MCF 10A (cell line): Measurements from ENCODE around the gene LZTFL1. TPM values are rescaled to one million over a fixed set of nuclear protein-coding genes. Genes with fewer than 3 reads are reported as not detected.

ENCODE experiments used
- Bru-seq: library from RNA; stranded (reverse); fragments of 400-500 nt; gene quantifications from one replicate; lab custom pipeline; 2021; lab: Mats Ljungman, UMichigan
- BruChase-seq, 2 experiments: library from RNA; stranded (reverse); fragments of 400-500 nt; gene quantifications; one replicate each; lab custom pipeline; 2021; lab: Mats Ljungman, UMichigan
- BruUV-seq: library from RNA; stranded (reverse); fragments of 400-500 nt; replicated peaks from 2 replicates; lab custom pipeline; 2021; lab: Mats Ljungman, UMichigan
- CTCF ChIA-PET: fragments of 300-600 bp; sonication (Branson Sonifier 250); formaldehyde crosslinking; extraction: SDS; loops from one replicate; lab custom pipeline; 2021; ENCODE audit warnings: antibody characterized with exemption, inconsistent platforms; lab: Yijun Ruan, JAX
- POLR2A ChIA-PET: fragments of 300-600, 350-650 bp; sonication (Branson Sonifier 250); formaldehyde crosslinking; extraction: SDS; loops from one replicate; lab custom pipeline; 2020; ENCODE audit warnings: antibody characterized with exemption, inconsistent platforms; lab: Yijun Ruan, JAX
- DNase-seq: peaks from one replicate; pipeline ENCODE4 v3.0.0-alpha.2; 2018; ENCODE audit not compliant: unreplicated experiment
- H3K27ac Mint-ChIP-seq: one replicate; pipeline ENCODE4 v1.8.0; 2022; ENCODE audit warnings: mild to moderate bottlenecking, low read depth, mixed read lengths; ENCODE audit not compliant: unreplicated experiment
- H3K27me3 Mint-ChIP-seq: one replicate; pipeline ENCODE4 v1.8.0; 2022; ENCODE audit warnings: mixed read lengths; ENCODE audit not compliant: insufficient read depth, unreplicated experiment
- H3K36me3 Mint-ChIP-seq: one replicate; pipeline ENCODE4 v1.8.0; 2022; ENCODE audit warnings: mild to moderate bottlenecking, moderate library complexity, mixed read lengths; ENCODE audit not compliant: insufficient read depth, unreplicated experiment
- H3K4me1 Mint-ChIP-seq: one replicate; pipeline ENCODE4 v1.8.0; 2022; ENCODE audit warnings: mixed read lengths; ENCODE audit not compliant: insufficient read depth, unreplicated experiment
- H3K4me3 Mint-ChIP-seq: one replicate; pipeline ENCODE4 v1.8.0; 2022; ENCODE audit warnings: mild to moderate bottlenecking, moderate library complexity, mixed read lengths; ENCODE audit not compliant: unreplicated experiment
- H3K9me3 Mint-ChIP-seq: one replicate; pipeline ENCODE4 v1.8.0; 2022; ENCODE audit warnings: mixed read lengths; ENCODE audit not compliant: unreplicated experiment
- CTCF ChIP-seq: fragments of 200-600 bp; IDR thresholded peaks from one replicate; pipeline ENCODE4 v1.8.0; 2022; ENCODE audit warnings: antibody characterized with exemption, mild to moderate bottlenecking; ENCODE audit not compliant: unreplicated experiment
- intact Hi-C: fragments of 100-400 bp; cut with micrococcal nuclease; formaldehyde crosslinking; loops from 2 replicates; pipeline ENCODE4 v1.14.1; 2022
- long read RNA-seq: library from polyadenylated mRNA; stranded (forward); transcript quantifications from one replicate; pipeline ENCODE4 v2.0.0, GENCODE V29; 2022
- total RNA-seq: library from RNA; stranded (reverse); gene quantifications from 2 replicates; pipeline ENCODE4 v1.2.3, GENCODE V29; 2022

LZTFL1 gene
- total RNA-seq (30.5 and 39.5 TPM in 2 replicates), Bru-seq, nascent RNA (percentile 53 among the genes with signal in this experiment), BruChase-seq, experiment 1, labeled RNA remaining after a 6-hour chase (percentile 61 among the genes with signal in this experiment), BruChase-seq, experiment 2, labeled RNA remaining after a 2-hour chase (percentile 55 among the genes with signal in this experiment)
- long read RNA-seq, full-length matches to known transcripts: 24 of 29 reads
- long read RNA-seq, partial matches to known transcripts: 0 of 29 reads
- long read RNA-seq, other reads (novel, unspliced or antisense): 5 of 29 reads

- Mint-ChIP-seq H3K4me3 (peak within 1 kb of the TSS; percentile 94), H3K4me1 (peaks cover 25% of the 10 kb centered on the region), H3K36me3 (peaks cover 4% of the 10 kb centered on the region), H3K27me3 (peaks cover 40% of the 10 kb centered on the region), H3K27ac (peak within 1 kb of the TSS; percentile 98), H3K9me3 (no peaks in the 10 kb centered on the region)
- ChIA-PET POLR2A (interaction anchor here (0.6 to 3.5 kb wide), 27 partner anchors 9 to 874 kb away, joined by 3 to 26 read pairs (median 4); partner anchors contain the start of gene SACM1L), CTCF (interaction anchor here (0.6 to 2.0 kb wide), 11 partner anchors 8 to 549 kb away, joined by 3 to 7 read pairs (median 4); no protein-coding TSS in a partner anchor)
- TF ChIP-seq CTCF: no peak
- peak; percentile 96 for DNase-seq
- BruUV-seq: no TSS peak
- intact Hi-C loops: loop anchor here (5.0 kb wide), 2 partner anchors 85 to 235 kb away; no protein-coding TSS in a partner anchor
These were observed at the start of gene LZTFL1 for GRCh38 chr3:45841757-45842491. LZTFL1 (minus strand) TSS chr3:45842119; CDS start chr3:45841991, 128 bp downstream.

GRCh38 chr3:45890405-45890804 is 48.5 kb upstream of the LZTFL1 start:
- Mint-ChIP-seq H3K36me3 (no peaks in the 10 kb centered on the region), H3K4me1 (peaks cover 7% of the 10 kb centered on the region), H3K27ac (no peak overlapping the region), H3K9me3 (no peaks in the 10 kb centered on the region), H3K27me3 (peaks cover 20% of the 10 kb centered on the region), H3K4me3 (no peak overlapping the region)
- no peak for TF ChIP-seq CTCF
- intact Hi-C loops: no loop called here
- DNase-seq: peak; percentile 62
- POLR2A ChIA-PET: interaction anchor here (0.7 to 1.1 kb wide), 2 partner anchors 9 to 340 kb away, joined by 3 to 4 read pairs; no protein-coding TSS in a partner anchor
- BruUV-seq: no TSS peak
- CTCF ChIA-PET: no interaction called here

- no TSS peak for BruUV-seq
- H3K27ac Mint-ChIP-seq: no peak overlapping the region
- H3K4me1 Mint-ChIP-seq: no peaks in the 10 kb centered on the region
- H3K27me3 Mint-ChIP-seq: peaks cover 27% of the 10 kb centered on the region
- H3K4me3 Mint-ChIP-seq: no peak overlapping the region
- no peak for TF ChIP-seq CTCF
- intact Hi-C loops: no loop called here
- ChIA-PET CTCF (interaction anchor here (0.6 to 0.7 kb wide), 3 partner anchors 396 to 1329 kb away, joined by 3 to 4 read pairs (median 3); no protein-coding TSS in a partner anchor), POLR2A (interaction anchor here (0.7 kb wide), 1 partner anchor 174 kb away, joined by 3 read pairs; no protein-coding TSS in a partner anchor)
- DNase-seq: no peak
- no peaks in the 10 kb centered on the region for H3K9me3 Mint-ChIP-seq
- no peaks in the 10 kb centered on the region for H3K36me3 Mint-ChIP-seq
These were observed 47.4 kb upstream of the LZTFL1 start for GRCh38 chr3:45889337-45889736.
